H1 (cell line): ENCODE measurements around the gene TM9SF3. TPM values are rescaled to one million over a fixed set of nuclear protein-coding genes. Genes with fewer than 3 reads are reported as not detected.

ENCODE experiments used
- CTCF ChIA-PET: fragments of 300-600 bp; sonication (Branson Sonifier 250); formaldehyde crosslinking; loops from one replicate; lab custom pipeline; 2021; ENCODE audit not compliant: partially characterized antibody; lab: Charles Lee
- POLR2A ChIA-PET: fragments of 300-600 bp; sonication (Branson Sonifier 250); formaldehyde crosslinking; loops from one replicate; lab custom pipeline; 2021; ENCODE audit warnings: inconsistent platforms; ENCODE audit not compliant: partially characterized antibody; lab: Charles Lee
- DNase-seq, 2 experiments: peaks; one replicate each; pipeline versions ENCODE4 v3.0.0 to v3.0.0-alpha.2; 2010 to 2022; ENCODE audit warnings: low spot score in 2 of 2, low read depth in 1 of 2, mixed read lengths in 1 of 2
- FAIRE-seq: peaks from 2 replicates; lab custom pipeline; 2011; peaks lifted over from hg19 to GRCh38; lab: Jason Lieb, UNC
- H2AFZ ChIP-seq: 2 replicates; pipeline ENCODE4 v1.8.1; 2012; ENCODE audit warnings: low read length, inconsistent platforms
- H2AK5ac ChIP-seq: 2 replicates; pipeline ENCODE4 v1.6.1; 2013; ENCODE audit warnings: low read depth, low read length
- H2BK120ac ChIP-seq: replicated peaks from 2 replicates; pipeline ENCODE3; 2013; ENCODE audit warnings: low read depth, low read length, inconsistent platforms
- H2BK12ac ChIP-seq: 2 replicates; pipeline ENCODE4 v1.6.1; 2013; ENCODE audit warnings: low read depth, low read length
- H2BK15ac ChIP-seq: 2 replicates; pipeline ENCODE4 v1.6.1; 2013; ENCODE audit warnings: low read length
- H2BK20ac ChIP-seq: 2 replicates; pipeline ENCODE4 v1.6.1; 2013; ENCODE audit warnings: low read length
- H2BK5ac ChIP-seq: 2 replicates; pipeline ENCODE4 v1.6.1; 2013; ENCODE audit warnings: low read depth, low read length
- H3K14ac ChIP-seq: 2 replicates; pipeline ENCODE4 v1.6.1; 2013; ENCODE audit warnings: inconsistent platforms; ENCODE audit not compliant: insufficient read length
- H3K18ac ChIP-seq: 2 replicates; pipeline ENCODE4 v1.6.1; 2013; ENCODE audit warnings: low read length; ENCODE audit errors: extremely low read depth
- H3K23ac ChIP-seq: 2 replicates; pipeline ENCODE4 v1.6.1; 2013; ENCODE audit warnings: inconsistent platforms; ENCODE audit not compliant: insufficient read length
- H3K23me2 ChIP-seq: 2 replicates; pipeline ENCODE4 v1.6.1; 2013; ENCODE audit warnings: low read depth, low read length
- H3K27ac ChIP-seq: 2 replicates; pipeline ENCODE4 v1.6.1; 2011; ENCODE audit warnings: low read depth, low read length, inconsistent platforms
- H3K27me3 ChIP-seq, 4 experiments: replicated peaks in 1 of 4; 1 replicate in 1 of 4; 2 replicates in 3 of 4; pipeline versions ENCODE4 v1.6.1 to v1.8.1; 2011 to 2013; ENCODE audit warnings: low read length in 3 of 4, mild to moderate bottlenecking in 3 of 4, inconsistent platforms in 2 of 4, mixed read lengths in 2 of 4, moderate library complexity in 1 of 4; ENCODE audit not compliant: control insufficient read depth in 3 of 4, insufficient read depth in 3 of 4; ENCODE audit errors: extremely low read depth in 1 of 4
- H3K36me3 ChIP-seq, 4 experiments: 2 replicates each; pipeline versions ENCODE4 v1.6.1 to v1.8.1; 2011 to 2013; ENCODE audit warnings: mild to moderate bottlenecking in 4 of 4, low read length in 3 of 4, moderate library complexity in 2 of 4, control low read depth in 1 of 4, inconsistent platforms in 1 of 4; ENCODE audit not compliant: insufficient read depth in 4 of 4, control insufficient read depth in 2 of 4
- H3K4ac ChIP-seq: replicated peaks from 2 replicates; pipeline ENCODE3; 2013; ENCODE audit warnings: low read length, low read depth, mixed read lengths, inconsistent platforms; ENCODE audit not compliant: insufficient read length
- H3K4me1 ChIP-seq, 4 experiments: replicated peaks in 1 of 4; 1 replicate in 1 of 4; 2 replicates in 3 of 4; pipeline versions ENCODE4 v1.6.1 to v1.8.1; 2011 to 2013; ENCODE audit warnings: low read length in 3 of 4, inconsistent platforms in 2 of 4, mixed read lengths in 1 of 4; ENCODE audit not compliant: insufficient read depth in 4 of 4, control insufficient read depth in 3 of 4
- H3K4me2 ChIP-seq, 2 experiments: 2 replicates each; pipeline versions ENCODE4 v1.6.1 to v1.8.1; 2011 to 2013; ENCODE audit warnings: low read depth in 2 of 2, low read length in 2 of 2, control low read depth in 1 of 2, inconsistent platforms in 1 of 2, mild to moderate bottlenecking in 1 of 2; ENCODE audit not compliant: insufficient read depth in 1 of 2
- H3K4me3 ChIP-seq, 4 experiments: fragments of 200-600, 300-600 bp in 1 of 4; sonication (generic), shearing (Covaris generic), sonication (Bioruptor Twin) in 1 of 4; 2 replicates each; pipeline versions ENCODE4 v1.5.1 to v1.8.1; 2011 to 2016; ENCODE audit warnings: low read length in 4 of 4, low read depth in 3 of 4, control low read depth in 2 of 4, inconsistent platforms in 2 of 4, mild to moderate bottlenecking in 2 of 4, mixed read lengths in 1 of 4, moderate library complexity in 1 of 4; ENCODE audit not compliant: insufficient read depth in 2 of 4; ENCODE audit errors: extremely low read depth in 1 of 4
- H3K56ac ChIP-seq: replicated peaks from 2 replicates; pipeline ENCODE3; 2013; ENCODE audit warnings: low read depth, mild to moderate bottlenecking, mixed read lengths, low read length, inconsistent platforms; ENCODE audit not compliant: insufficient read length
- H3K79me1 ChIP-seq: 2 replicates; pipeline ENCODE4 v1.6.1; 2013; ENCODE audit warnings: low read depth, low read length, control low read depth
- H3K79me2 ChIP-seq, 2 experiments: 2 replicates each; pipeline versions ENCODE4 v1.6.1 to v1.8.1; 2012 to 2013; ENCODE audit warnings: low read length in 2 of 2, mild to moderate bottlenecking in 2 of 2, inconsistent platforms in 1 of 2; ENCODE audit not compliant: insufficient read depth in 2 of 2, control insufficient read depth in 1 of 2
- H3K9ac ChIP-seq, 4 experiments: replicated peaks in 1 of 4; 1 replicate in 1 of 4; 2 replicates in 3 of 4; pipeline versions ENCODE4 v1.6.1 to v1.8.1; 2011 to 2013; ENCODE audit warnings: low read depth in 3 of 4, low read length in 3 of 4, control low read depth in 2 of 4, mild to moderate bottlenecking in 2 of 4, moderate library complexity in 2 of 4, inconsistent platforms in 1 of 4; ENCODE audit errors: extremely low read depth in 1 of 4
- H3K9me3 ChIP-seq, 2 experiments: 2 replicates each; pipeline versions ENCODE4 v1.6.1 to v1.8.1; 2012 to 2013; ENCODE audit warnings: mild to moderate bottlenecking in 2 of 2, moderate library complexity in 2 of 2, control low read depth in 1 of 2, inconsistent platforms in 1 of 2, low read depth in 1 of 2, low read length in 1 of 2, mixed read lengths in 1 of 2; ENCODE audit not compliant: insufficient read depth in 2 of 2
- H4K20me1 ChIP-seq, 2 experiments: replicated peaks in 1 of 2; 2 replicates each; pipeline versions ENCODE3 to v1.8.1; 2011 to 2013; ENCODE audit warnings: inconsistent platforms in 2 of 2, low read length in 2 of 2, mild to moderate bottlenecking in 1 of 2; ENCODE audit not compliant: insufficient read depth in 2 of 2, control insufficient read depth in 1 of 2
- H4K5ac ChIP-seq: 2 replicates; pipeline ENCODE4 v1.6.1; 2013; ENCODE audit warnings: low read length, low read depth, mixed read lengths, inconsistent platforms; ENCODE audit not compliant: insufficient read length
- H4K8ac ChIP-seq: 2 replicates; pipeline ENCODE4 v1.8.0; 2013; ENCODE audit warnings: mild to moderate bottlenecking, moderate library complexity, low read length, inconsistent platforms; ENCODE audit not compliant: insufficient read depth; ENCODE audit errors: extremely low read depth
- H4K91ac ChIP-seq: replicated peaks from 2 replicates; pipeline ENCODE3; 2013; ENCODE audit warnings: low read length, mixed read lengths, inconsistent platforms; ENCODE audit not compliant: insufficient read length
- ATF2 ChIP-seq: IDR thresholded peaks from 2 replicates; pipeline ENCODE4 v1.6.1; 2012; ENCODE audit warnings: low read length, inconsistent platforms
- CBX8 ChIP-seq: fragments of 300-800, 300-1000 bp; sonication (generic); IDR thresholded peaks from 2 replicates; pipeline ENCODE4 v1.7.1; 2016; ENCODE audit warnings: low read depth, low read length, borderline replicate concordance
- JUN ChIP-seq: IDR thresholded peaks from 2 replicates; pipeline ENCODE4 v1.6.1; 2011; ENCODE audit warnings: low read depth, mild to moderate bottlenecking, improper control_type of control experiment, low read length
- KDM4A ChIP-seq: IDR thresholded peaks from one replicate; pipeline ENCODE4 v1.7.1; 2012; ENCODE audit warnings: low read depth, mild to moderate bottlenecking, moderate library complexity, low read length, inconsistent platforms; ENCODE audit not compliant: severe bottlenecking
- PHF8 ChIP-seq: fragments of 200-600 bp; sonication (generic); conservative IDR thresholded peaks from 2 replicates; pipeline ENCODE4 v1.7.1; 2012; ENCODE audit warnings: low read depth, mild to moderate bottlenecking, inconsistent platforms, low read length, moderate library complexity
- RNF2 ChIP-seq: fragments of 200-900, 300-1000 bp; sonication (generic); IDR thresholded peaks from 2 replicates; pipeline ENCODE4 v1.7.1; 2016; ENCODE audit warnings: borderline replicate concordance, low read depth, mild to moderate bottlenecking, antibody characterized with exemption, low read length; ENCODE audit not compliant: poor library complexity, severe bottlenecking; ENCODE audit errors: missing control alignments
- SP1 ChIP-seq: IDR thresholded peaks from 2 replicates; pipeline ENCODE4 v1.6.1; 2011; ENCODE audit warnings: low read depth, low read length
- SP2 ChIP-seq: IDR thresholded peaks from 2 replicates; pipeline ENCODE4 v1.6.1; 2012; ENCODE audit warnings: mild to moderate bottlenecking, low read length, inconsistent platforms
- SRF ChIP-seq: IDR thresholded peaks from 2 replicates; pipeline ENCODE4 v1.6.1; 2011; ENCODE audit warnings: mild to moderate bottlenecking, low read depth, low read length, moderate library complexity
- TAF7 ChIP-seq: optimal IDR thresholded peaks from 2 replicates; pipeline ENCODE3; 2011; ENCODE audit warnings: low read depth, mild to moderate bottlenecking, inconsistent platforms, low read length, moderate library complexity, borderline replicate concordance
- USF2 ChIP-seq: IDR thresholded peaks from 2 replicates; pipeline ENCODE4 v1.6.1; 2011; ENCODE audit warnings: low read length, improper control_type of control experiment
- WGBS, 2 experiments: shearing (Covaris generic) in 1 of 2; methylation state at CpG; one replicate each; pipeline versions ENCODE4 v1.1.6 to v1.1.7; 2013 to 2015; ENCODE audit warnings: low lambda C conversion rate in 2 of 2, mixed read lengths in 2 of 2, inconsistent platforms in 1 of 2, low coverage in 1 of 2, missing lambda C conversion rate in 1 of 2; ENCODE audit not compliant: insufficient replicate concordance in 2 of 2, insufficient coverage in 1 of 2, insufficient read length in 1 of 2; ENCODE audit errors: extremely low coverage in 1 of 2, missing lambda C conversion rate in 1 of 2; 5-methylcytosine and 5-hydroxymethylcytosine counted together
- polyA plus RNA-seq, 7 experiments: library from polyadenylated mRNA; depleted of rRNA in 3 of 7; stranded (reverse) in 5 of 7; unstranded in 2 of 7; fragments of >200 nt in 5 of 7; fragments of 200-250 nt in 2 of 7; gene quantifications; 1 replicate in 5 of 7; 2 replicates in 1 of 7; 4 replicates in 1 of 7; pipeline versions ENCODE4 v1.2.1 to v1.2.3, GENCODE V29; 2011 to 2013; ENCODE audit warnings: missing spikeins in 2 of 7, mixed read lengths in 2 of 7
- total RNA-seq: library from RNA; stranded (reverse); fragmentation: NEBNext Ultra II Directional; extraction: Animal tissue kit (Norgen Biotek cat#: 25700); gene quantifications from 2 replicates; pipeline ENCODE4 v1.2.1, GENCODE V29; 2021

Gene TM9SF3
- total and polyA plus RNA-seq, 2 of the 8 experiments (the other 6 are each of a cell fraction or from before 2014, with no cell fraction given): 123 to 127 TPM

- no peaks in the 10 kb centered on the region for H3K36me3 ChIP-seq
- no peak for FAIRE-seq
- POLR2A ChIA-PET: no interaction called here
- TF ChIP-seq SP2 (no peak), JUN (no peak), SRF (no peak), CBX8 (no peak), SP1 (no peak), ATF2 (no peak), RNF2 (no peak), KDM4A (no peak), TAF7 (no peak), PHF8 (no peak), USF2 (no peak)
These were observed 30.1 kb upstream of the TM9SF3 start for GRCh38 chr10:96616961-96617360.

More at GRCh38 chr10:96616961-96617360, 30.1 kb upstream of the TM9SF3 start:
- Histone ChIP-seq H4K8ac (no peak overlapping the region), H3K23ac (no peak overlapping the region), H3K4ac (no peak overlapping the region), H3K23me2 (no peaks in the 10 kb centered on the region), H2BK5ac (0 out of 2 replicates have a peak overlapping the region, but pooled peaks have one; percentile 24), H2BK20ac (no peak overlapping the region), H3K79me2 (no peaks in the 10 kb centered on the region), H3K56ac (no peak overlapping the region), H3K14ac (no peak overlapping the region), H3K79me1 (no peaks in the 10 kb centered on the region), H2BK15ac (no peak overlapping the region; the same call in 1 of the 2 replicates), H3K4me1 (peaks cover 0 to 4% (median 0%) of the 10 kb centered on the region in 4 experiments; a peak in 2 of 7 replicates), H2BK120ac (no peak overlapping the region), H3K27ac (no peak overlapping the region; the same call in 1 of the 2 replicates), H2AK5ac (no peak overlapping the region), H3K9me3 (no peaks in the 10 kb centered on the region), H3K18ac (no peak overlapping the region), H2BK12ac (no peak overlapping the region), H3K27me3 (no peaks in the 10 kb centered on the region), H3K4me2 (no peak overlapping the region), H3K9ac (no peak overlapping the region), H4K5ac (no peak overlapping the region), H2AFZ (no peak overlapping the region), H4K20me1 (no peaks in the 10 kb centered on the region), H3K4me3 (no peak overlapping the region), H4K91ac (no peak overlapping the region)
- DNase-seq: no peak
- WGBS, 2 experiments: 85% methylated on average over 4 of the region's 4 CpGs; no CpG with 5 or more reads in 1 of the 2 experiments
- CTCF ChIA-PET: interaction anchor here (1.9 to 2.1 kb wide), 3 partner anchors 8 to 21 kb away, joined by 4 to 6 read pairs (median 5); no protein-coding TSS in a partner anchor
